T1000 (cell line): ENCODE data around the gene L1CAM.

Experiments
- DNase-seq: peaks from one replicate; lab custom pipeline; 2025; ENCODE audit warnings: mixed read lengths; lab: John Stamatoyannopoulos, UW

The L1CAM gene

DNA sequence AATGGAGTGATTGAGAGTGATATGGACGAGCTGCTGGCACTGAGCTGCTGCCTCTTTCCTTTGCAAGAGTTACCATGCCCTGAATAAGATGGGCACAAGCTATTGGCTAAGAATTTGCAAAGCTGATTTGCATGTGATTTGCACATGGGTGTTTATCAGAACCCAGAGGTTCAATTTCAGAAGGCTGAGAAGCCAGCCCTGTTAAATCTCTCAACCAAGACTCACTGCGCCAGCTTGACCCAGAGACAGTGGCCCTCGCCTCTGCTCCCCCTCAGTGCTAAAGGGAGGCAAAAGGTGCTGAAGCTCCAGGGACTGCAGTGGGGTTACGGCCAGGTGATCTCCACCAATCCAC is 39.4 kb upstream of the L1CAM start:
- DNase-seq: no peak

GRCh38 chrX:153924149-153924861 is 38.3 kb upstream of the L1CAM start:
- DNase-seq: no peak

DNA sequence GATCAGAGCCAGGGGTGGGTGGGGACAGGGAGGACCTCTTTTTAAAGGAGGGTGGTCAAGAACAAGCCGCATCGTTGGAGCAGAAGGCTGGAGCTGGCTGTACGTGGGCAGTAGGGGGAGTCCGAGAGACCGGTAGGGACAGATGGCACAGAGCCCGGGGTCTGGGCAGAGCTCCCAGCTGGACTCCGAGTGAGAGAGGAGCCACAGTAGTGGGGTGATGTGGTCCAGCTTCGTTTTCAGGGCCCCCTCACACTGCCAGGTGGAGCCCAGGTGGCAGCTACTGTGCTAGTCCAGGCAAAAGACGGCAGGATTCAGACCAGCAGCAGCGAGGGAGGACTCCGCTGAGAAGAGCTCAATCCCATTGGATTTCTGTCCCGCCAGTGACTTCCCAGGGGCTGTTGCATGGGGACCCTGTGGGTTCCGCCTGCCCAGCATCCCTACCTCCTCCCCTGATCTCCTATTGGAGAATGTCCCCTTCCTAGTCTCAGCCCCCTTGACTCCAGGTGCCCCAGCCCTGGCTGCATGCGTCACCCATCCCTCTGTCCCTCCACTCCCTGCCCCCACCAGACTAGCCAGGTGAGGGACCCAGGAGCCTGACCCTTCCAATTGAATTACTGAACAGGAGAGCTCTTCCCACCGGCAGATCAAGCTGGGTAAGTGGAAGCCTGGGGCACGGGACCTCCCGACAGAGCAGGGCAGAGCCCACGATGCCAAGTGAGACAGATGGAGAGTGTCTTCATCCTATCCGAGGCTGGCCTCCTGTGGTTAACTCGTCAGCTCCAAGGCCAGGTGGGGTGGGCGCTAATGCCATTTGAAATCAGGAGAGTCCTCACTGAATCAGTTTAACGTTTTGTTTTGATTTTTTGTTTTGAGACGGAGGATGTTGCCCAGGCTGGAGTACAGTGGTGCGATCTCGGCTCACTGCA is 37.2 kb upstream of the L1CAM start:
- no peak for DNase-seq

- DNase-seq: no peak
Measured at GRCh38 chrX:153921511-153922446, 35.8 kb upstream of the L1CAM start.

DNA sequence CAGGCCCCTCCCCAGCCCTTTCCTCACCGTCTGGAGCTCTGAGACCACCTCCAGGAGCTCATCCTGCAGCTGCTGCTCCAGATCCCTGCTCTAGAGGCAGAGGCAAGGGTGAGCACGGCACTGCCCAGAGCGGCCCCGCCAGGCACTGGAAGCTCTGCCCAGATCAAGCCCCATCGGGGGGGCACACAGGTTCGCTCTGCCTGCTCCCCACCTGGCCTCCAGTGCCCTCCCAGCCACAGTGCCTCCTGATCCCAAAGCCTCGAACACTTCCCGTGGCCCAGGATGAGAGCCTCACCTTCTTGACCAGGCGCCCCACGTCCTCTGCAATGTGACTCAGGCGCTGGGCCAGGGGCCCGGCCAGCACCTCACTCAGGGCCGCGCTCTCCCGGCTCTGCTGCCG is 35.1 kb upstream of the L1CAM start:
- DNase-seq: no peak

- DNase-seq: no peak
Measured at GRCh38 chrX:153920546-153920945, 34.6 kb upstream of the L1CAM start.

DNA sequence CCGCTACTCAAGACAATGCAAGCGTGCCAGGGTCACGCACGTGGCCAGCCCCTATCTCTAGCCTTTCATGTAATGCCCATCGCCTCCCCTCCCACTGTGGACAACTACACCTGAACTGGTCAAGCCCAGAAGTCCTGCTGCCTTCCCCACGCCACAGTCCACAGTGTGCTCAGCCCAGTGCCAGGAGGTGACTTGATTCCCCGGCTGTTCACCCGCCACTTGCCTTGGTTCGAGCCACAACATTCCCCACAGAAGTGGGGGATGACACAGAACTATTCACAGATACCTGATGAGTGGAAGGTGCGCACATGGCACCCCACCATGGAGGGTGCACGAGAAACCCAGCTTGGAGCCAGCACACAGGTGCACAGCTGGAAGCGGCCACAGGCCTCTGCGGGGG is 33.3 kb upstream of the L1CAM start:
- DNase-seq: no peak

DNA sequence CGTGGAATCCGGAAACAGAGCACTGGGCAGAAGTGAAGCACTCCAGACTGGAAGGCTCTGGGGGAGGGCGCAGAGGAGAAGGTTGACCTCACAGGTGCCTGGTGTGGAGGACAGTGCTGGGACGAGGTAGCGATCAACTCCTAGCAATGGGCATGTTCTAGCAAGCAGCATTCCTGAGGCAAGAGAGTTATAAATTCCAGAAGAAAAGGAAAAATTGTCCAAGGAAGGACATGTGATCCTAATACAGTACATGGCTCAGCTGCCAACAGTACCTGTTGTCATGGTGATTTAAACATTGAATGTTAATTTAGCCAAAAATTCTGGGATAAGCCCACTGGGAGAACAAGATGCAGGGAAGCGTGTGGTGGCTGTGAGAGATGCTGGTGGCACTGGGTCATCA is 31.9 kb upstream of the L1CAM start:
- DNase-seq: no peak

- DNase-seq: no peak
Measured at GRCh38 chrX:153913701-153914100, 27.7 kb upstream of the L1CAM start.

GRCh38 chrX:153913211-153913610 is 27.2 kb upstream of the L1CAM start:
- no peak for DNase-seq

- no peak for DNase-seq
Measured at GRCh38 chrX:153911798-153912197, 25.8 kb upstream of the L1CAM start.

DNA sequence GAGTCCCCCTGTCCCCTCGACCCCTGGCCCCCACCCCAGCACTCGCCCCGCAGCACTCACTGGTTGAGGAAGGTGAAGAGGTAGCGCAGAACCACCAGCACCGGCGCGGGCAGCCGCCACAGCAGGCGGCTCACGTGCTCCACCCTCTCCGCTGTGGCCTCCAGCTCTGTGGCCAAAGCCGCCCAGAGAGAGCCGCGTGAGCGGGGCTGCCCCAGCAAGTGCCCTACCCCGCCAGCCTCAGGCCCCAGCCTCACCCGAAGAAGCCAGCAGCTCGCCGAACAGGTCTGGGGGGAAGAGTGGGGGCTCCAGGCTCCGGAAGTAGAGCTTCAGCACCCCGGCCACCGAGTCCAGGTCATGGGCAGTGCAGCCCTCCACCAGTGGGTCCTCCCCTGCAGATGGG is 24.5 kb upstream of the L1CAM start:
- DNase-seq: no peak

DNA sequence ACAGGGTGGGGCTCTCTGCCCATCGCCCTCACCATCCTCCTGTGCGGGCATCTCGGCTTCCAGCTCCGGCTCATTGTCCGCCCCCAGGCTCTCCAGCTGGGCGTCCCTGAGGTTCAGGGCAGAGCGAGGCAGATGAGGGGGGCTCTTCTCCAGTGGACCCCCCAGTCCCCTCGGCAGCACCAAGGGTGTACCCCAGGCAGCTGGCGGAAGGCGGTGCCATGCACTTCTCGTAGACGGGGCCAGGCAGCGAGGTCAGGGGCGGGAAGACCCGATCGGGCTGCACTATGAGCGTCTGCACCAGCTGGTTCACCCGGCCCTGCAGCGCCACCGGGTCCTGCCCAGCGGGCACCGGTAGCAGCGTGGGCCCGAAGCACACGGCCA is 24.0 kb upstream of the L1CAM start:
- DNase-seq: no peak

DNA sequence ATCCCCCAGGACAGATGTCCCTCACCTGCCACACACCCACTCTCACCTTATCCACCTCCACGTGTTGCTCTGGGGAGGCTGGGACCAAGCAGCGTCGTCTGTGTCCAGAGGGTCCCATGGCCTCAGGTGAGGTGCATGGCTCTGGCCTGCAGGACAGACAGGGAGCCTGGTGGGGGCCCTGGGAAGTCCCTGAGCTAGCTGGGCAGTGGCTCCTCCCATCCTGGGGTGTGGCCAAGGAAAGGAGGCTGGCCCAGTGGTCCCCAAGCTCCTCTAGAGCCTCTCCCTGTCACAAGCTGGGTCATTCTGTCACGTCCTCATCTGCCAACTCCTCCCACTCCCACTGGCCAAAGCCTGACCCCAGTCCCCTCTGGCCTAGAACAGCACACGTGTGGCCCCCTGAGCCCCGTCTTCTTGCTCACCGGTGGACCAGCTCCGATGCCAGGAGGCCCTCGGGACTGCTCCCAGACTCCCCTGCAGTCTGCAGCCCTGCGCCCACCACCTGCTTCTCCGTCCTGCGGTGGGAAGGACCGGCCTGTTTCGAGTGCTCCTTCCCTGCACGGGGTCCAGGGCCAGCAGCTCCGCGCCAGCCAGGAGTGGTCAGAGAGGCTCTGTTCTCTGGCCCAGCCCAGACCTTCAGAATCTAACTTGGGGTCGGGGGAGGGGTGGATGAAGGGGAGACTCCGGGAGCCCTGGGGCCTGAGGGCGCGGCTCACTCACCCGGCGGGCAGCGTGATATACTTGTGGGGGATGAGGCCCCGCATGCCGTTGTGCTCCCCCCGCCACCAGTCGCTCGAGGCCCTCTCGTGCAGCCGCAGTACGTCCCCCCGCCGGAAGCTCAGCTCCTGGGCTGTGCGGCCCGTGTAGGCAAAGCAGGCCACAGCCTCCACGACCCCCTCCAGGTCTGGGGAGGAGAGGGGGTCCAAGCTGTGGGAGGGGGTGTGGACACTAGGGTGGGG is 23.3 kb upstream of the L1CAM start:
- no peak for DNase-seq

GRCh38 chrX:153908219-153908860 is 22.4 kb upstream of the L1CAM start:
- no peak for DNase-seq

DNA sequence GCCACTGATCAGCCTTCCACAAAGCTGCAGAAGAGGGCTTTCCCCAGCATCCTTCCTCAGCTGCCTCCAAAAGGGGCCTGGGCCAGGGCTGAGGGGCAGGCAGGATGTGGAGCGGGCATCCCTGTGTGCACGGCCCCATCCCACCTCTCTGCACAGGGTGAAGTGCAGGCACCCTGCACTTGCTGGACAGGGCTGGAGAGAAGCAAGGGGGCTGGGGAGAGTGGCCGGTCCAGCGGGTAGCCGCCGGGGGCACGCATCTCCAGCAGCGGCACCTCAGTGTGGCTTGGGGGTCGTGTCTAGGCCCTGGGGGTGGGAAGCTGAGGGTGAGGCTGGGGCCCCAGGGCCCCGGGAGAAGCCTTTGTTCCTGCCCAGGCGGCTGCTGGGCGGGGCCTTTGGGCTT is 21.5 kb upstream of the L1CAM start:
- no peak for DNase-seq

GRCh38 chrX:153906126-153906917 is 20.3 kb upstream of the L1CAM start:
- no peak for DNase-seq

DNA sequence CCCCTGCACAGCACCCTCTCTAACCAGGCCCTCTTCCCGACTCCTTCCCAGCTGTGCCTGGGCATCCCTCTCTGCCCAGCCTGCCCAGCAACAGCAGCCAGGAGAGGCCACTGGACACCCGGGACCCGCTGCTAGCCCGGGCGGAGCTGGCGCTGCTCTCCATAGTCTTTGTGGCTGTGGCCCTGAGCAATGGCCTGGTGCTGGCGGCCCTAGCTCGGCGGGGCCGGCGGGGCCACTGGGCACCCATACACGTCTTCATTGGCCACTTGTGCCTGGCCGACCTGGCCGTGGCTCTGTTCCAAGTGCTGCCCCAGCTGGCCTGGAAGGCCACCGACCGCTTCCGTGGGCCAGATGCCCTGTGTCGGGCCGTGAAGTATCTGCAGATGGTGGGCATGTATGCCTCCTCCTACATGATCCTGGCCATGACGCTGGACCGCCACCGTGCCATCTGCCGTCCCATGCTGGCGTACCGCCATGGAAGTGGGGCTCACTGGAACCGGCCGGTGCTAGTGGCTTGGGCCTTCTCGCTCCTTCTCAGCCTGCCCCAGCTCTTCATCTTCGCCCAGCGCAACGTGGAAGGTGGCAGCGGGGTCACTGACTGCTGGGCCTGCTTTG is 19.6 kb upstream of the L1CAM start:
- DNase-seq: no peak
